HG03575 (cell line): Measurements from ENCODE around the gene SETX.

Experiments used
- ATAC-seq: cut with Tn5 transposase; IDR thresholded peaks from one replicate; pipeline ENCODE4 v1.9.1; 2021; ENCODE audit not compliant: unreplicated experiment, insufficient number of reproducible peaks, low FRiP score; ENCODE audit errors: extremely low read depth

SETX gene

DNA sequence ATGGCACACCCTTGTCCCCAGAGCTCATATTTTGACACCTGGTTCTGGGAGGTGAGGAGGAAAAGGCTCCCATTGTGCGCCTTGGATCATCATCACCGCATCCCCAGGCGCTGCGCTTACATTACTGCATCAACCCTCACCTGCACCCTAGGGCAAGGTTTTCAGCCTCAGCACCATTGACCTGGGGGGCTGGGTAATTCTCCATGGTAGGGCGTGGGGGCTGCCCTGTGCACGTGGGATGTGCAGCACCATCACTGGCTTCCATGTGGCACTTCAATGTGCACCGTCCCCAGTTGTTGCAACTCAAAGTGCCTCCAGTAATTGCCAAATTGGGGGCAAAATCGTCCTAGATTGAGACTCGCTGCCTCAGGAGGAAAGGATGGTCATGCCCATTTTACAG, 109.3 kb downstream of the SETX start:
- no peak for ATAC-seq

DNA sequence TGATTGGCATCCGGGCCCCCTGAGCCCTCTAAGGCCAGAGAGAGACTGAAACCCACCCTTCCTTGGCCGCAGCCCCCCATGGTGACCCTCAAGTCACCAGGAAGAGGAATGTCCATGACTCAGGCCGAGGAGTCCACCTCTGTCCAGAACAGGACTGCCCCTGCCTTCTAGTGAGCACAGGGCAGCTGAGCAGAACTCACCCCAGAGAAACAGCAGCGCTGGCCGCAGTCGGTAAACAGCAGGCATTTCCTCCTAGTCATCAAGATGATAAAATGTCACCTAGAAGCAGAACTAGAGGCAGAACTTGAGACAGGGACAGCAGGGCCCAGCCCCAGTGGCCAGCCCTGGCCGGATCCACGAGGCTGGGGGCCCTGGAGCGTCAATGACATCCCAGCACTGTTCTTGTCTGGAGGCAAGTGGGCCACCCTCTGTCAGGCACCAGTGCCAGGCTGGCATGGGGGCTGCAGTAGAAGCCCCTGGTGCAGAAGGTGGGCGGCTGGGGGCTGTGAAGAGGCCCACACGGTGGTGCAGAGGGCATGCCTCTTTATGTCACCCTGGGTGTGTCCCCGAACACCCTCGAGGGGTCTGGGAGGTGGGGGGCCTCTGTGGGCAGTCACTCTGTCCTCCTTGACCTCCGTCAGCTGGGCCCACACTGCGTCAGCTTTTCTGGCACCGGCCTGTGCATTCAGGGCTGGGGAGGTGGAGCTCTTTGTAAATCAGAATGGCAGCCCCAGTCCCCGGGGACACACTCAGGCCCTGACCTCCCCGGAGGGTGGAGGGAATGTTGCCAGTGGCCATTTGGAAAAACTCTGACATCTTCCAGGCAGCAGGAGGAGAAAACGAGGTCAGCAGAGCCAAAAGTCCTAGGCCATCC, 110.0 kb downstream of the SETX start:
- no peak for ATAC-seq

DNA sequence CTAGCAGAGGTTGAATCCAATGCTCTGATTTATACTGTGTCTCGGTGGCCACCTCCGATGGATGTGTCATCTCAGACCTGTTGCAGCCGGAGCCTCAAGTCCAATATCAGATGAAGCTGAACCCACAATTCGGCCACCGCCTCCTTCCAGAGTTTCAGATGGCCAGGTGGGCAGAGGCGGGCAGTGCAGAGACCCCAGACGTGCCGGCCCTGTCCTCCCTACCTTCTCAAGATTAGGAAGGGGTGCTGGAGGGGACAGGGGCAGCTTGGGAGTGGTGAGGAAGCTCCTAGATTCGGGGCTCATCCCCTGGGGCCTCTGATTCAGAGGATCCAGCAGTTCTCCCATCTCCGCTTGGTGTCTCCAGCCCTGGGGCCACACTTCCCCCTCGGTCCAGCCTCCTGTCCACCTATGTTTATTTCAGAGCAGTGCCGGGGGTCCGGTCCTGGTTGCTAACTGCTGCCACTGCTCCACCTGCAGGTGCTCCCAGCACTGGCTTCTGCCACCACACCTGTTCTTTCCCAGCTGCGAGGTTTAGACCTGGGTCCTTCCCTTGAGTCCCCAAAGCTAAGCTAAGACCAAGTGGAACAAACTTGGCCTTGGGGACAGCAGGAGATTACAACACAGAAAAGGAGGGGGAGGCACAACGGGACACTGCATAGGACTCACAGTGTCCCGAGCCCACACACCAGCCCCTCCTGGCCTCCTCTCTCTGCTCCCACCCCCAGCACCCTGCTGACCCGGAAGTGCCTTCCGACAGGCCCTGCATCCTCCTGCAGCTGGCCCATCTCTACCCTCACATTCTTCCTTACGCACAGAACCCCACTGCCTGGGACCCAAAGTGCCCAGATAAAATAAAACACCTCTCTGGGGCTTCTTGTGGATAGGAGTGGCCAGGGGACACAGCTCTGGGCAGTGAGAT, 111.4 kb downstream of the SETX start:
- no peak for ATAC-seq

DNA sequence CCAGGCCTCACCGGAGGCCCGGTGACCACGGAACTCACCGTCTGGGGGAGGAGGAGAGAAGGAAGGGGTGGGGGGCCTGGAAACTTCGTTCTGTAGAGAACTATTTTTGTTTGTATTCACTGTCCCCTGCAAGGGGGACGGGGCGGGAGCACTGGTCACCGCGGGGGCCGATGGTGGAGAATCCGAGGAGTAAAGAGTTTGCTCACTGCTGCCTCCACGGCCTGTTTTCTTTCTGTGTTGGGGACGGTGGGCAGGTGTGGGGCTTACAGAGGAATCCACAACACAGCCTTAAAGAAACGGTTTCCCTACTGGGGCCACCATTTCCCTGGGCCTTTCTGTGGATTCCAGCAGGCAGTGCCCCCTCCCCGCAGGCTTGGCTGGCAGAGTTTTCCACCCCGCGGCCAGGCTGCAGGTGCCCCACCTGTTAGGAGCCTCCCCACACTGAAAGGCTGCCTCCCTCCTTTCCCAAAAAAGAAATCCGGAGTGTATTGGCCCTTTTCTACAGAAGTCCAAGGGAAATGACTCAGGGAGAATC, 112.1 kb downstream of the SETX start:
- ATAC-seq = no peak

DNA sequence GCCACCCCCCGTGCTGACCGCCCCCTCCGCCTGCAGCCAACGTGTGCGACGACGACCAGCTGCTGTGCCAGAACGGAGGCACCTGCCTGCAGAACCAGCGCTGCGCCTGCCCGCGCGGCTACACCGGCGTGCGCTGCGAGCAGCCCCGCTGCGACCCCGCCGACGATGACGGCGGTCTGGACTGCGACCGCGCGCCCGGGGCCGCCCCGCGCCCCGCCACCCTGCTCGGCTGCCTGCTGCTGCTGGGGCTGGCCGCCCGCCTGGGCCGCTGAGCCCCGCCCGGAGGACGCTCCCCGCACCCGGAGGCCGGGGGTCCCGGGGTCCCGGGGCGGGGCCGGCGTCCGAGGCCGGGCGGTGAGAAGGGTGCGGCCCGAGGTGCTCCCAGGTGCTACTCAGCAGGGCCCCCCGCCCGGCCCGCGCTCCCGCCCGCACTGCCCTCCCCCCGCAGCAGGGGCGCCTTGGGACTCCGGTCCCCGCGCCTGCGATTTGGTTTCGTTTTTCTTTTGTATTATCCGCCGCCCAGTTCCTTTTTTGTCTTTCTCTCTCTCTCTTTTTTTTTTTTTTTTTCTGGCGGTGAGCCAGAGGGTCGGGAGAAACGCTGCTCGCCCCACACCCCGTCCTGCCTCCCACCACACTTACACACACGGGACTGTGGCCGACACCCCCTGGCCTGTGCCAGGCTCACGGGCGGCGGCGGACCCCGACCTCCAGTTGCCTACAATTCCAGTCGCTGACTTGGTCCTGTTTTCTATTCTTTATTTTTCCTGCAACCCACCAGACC, 112.8 kb downstream of the SETX start:
- no peak for ATAC-seq

DNA sequence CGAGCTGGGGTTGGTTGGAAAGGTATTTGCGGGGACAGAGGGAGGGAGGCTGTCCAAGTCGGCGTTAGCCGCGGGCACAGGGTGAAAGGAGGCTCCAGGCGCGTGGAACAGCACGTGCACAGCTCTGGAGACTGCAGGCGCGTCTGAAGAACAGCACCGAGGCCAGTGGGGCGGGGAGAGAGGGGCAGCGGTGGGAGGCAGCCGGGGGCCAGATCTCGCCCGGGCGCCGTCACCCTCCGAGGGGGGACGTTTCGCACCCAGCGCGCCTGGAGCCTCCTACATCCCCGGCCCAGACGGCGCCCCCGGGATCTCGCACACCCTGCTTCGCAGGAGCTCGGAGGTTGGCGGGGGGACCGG, 113.3 kb downstream of the SETX start:
- ATAC-seq = no peak

DNA sequence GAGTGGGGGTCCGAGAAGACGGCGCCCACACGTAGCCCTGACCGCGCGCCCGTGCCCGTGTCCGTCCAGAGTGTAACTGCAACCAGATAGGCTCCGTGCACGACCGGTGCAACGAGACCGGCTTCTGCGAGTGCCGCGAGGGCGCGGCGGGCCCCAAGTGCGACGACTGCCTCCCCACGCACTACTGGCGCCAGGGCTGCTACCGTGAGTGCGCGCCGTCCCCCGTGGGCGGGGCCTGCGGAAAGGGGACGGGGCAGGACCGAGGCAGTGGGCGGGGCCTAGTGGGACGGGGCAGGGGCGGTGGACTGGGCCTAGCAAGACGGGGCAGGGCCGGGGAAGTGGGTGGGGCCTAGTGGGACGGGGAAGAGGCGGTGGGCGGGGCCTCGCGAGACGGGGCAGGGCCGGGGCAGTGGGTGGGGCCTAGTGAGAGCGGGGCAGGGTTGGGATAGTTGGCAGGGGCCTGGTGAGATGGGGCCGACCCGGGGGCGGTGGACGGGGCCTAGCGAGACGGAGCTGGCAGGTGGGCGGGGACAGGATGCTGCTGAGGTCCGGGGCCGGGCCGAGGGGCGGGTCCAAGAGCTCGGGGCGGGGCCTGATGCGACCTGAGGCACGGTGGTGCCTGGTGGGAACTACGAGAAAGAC, 113.8 kb downstream of the SETX start:
- ATAC-seq = no peak

DNA sequence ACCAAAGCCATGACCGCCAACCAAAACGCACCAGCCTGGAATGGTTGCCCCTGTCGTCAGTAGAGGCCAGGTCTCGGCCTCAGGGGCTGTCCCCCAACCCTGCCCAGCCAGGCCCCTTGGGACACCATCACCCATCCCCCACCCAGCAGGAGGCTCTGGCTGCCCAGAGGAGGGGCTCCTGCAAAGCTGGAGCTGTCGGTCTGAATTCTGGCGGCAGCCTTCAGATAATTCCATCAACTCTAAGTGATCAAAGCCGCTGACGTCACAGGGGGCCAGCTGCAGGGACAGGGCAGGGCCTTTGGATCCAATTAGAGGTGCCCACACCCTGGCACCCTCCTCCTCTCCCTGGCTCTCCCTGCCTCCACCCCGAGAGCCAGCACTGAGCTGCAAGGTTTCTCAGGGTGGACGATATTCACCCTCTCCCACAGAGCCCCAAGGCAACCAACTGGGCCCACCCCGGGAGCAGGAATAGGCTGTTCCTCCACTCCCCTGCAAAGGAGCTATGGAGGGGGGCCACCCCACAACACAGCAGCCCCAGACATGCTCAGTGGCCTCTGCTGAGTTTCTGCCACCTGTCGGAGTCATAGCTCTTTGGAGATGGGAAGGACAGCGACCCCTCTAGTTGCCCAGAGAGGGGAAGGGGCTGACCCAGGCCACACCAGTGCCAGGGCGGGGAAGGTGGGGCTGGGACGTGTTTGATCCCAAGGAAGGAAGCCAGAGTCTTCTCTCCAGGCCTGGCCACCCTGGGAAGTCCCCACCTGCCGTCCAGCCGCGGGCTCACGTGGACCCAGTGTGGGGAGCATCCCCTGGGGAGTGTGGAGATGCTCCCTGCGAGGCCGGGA, 114.6 kb downstream of the SETX start:
- ATAC-seq = no peak

DNA sequence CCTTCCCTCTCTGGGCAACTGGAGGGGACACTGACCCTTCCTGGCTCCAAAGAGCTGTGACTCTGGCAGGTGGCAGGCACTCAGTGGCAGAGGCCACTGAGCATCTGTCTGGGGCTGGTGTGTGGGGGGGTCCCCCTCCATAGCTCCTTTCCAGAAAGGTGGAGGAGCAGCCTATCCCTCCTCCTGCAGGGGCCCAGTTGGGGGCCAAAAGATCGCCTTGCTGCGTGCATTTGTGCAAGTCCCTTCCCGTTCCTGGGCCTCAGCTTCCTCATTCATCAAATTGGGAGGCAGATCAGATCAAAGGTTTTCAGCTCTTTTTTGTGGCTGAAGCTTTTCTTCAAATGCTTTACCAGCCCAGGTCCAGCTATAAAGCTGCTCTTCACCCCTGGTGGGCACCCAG, 115.3 kb downstream of the SETX start:
- no peak for ATAC-seq

DNA sequence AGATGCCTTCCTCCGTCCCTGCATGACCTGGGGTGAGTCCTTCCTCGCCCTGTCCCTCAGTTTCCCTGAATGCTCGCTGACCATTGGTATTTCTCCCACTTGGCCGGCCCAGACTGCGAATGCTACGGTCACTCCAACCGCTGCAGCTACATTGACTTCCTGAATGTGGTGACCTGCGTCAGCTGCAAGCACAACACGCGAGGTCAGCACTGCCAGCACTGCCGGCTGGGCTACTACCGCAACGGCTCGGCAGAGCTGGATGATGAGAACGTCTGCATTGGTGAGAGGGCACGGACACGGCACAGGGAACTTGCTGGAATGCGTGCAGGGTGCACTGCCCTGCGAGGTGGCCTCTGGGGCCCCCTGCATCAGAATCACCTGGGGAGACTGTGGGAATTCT, 115.8 kb downstream of the SETX start:
- no peak for ATAC-seq

DNA sequence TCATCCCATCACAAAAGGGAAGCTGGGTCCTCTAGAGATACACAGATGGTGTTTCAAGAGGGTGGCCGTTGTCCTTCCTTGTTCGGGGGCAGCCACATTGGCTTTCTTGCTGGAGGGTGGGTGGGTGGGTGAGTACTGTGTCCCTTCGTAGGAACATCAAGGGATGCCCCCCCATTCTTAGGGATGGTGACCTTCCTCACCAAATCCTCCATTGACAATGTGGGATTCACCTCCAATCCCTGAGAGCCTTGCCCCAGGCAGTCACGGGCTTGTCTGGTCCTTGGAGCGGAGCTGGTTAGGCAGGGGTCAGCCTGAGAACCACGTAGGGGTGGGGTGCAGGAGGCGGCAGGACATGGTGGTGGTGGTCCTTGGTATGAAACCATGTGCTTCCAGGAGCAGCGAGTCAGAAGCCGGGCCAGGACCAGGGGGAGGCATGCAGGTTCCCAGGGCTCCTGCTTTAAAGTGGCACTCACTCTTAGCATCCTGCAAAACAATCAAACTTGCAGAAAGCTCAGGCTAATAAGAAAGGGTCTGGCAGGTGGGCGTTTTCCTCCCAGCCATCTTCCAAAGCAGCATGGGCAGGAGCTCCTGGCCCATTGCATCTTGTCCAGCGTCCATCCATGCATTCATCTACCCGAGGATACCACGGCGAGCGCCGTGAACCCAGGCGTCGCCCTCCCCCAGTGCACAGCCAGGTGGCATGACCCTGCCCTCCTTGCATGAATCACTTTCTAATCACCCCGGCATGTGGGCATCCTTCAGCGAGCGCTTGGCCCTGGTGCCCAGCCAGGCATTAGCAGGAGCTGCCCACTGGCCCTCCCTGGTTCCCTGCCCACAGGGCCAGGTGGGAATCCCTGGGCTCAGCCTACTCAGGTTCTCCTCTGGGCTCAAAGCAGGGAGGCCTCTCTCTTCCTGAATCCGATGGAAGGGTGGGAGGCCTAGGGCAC, 116.5 kb downstream of the SETX start:
- no peak for ATAC-seq

DNA sequence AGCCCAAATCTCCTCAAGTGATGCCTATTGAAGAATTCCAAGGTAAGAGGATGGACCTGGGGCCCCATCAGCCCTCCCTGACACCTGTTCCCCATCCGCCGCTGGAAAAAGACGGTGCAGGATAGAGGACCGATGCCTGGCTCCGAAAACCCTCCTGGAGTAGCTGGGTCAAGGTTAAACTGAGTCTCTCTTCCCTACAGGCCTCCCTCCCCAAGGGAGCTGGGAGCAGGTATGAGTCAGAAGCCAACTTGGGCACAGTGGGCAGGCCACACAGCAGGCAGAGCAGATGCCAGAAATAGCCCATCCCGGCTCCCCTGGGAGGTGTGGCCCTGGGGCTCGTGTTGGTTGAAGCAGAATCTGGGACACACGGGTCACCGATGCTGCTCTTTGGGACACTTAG, 117.3 kb downstream of the SETX start:
- ATAC-seq = no peak

DNA sequence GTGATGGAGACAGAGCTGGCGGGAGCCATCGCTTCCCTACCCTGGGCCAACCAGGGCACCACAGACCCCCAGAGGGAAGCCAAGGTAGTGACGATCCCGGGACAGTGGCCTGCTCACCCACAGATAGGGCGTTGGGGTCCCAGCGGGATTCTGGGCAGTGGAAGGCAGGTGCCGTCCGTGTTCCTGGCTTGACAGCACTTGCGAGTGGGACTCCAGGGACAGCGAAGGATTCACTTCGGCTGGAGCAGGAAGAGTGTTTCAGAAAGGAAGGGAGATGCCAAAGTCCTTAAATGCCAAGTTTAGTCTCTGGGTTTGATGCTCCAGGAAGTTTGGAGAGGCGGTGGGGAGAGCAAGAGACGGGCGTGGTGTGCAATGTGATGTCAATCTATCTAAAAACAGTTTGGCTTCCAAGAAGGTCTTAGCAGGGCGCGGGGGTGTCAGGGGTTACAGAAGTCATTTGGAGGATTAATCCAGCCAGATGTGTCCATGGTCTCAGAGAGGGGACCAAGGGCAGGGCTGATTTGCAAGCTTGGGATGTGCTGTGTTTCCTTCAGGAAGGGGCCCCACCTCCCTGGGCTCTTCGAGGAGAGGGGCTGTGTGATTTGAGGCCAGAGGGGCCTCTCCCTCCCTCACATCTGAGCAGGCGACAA, 118.0 kb downstream of the SETX start:
- ATAC-seq = no peak

DNA sequence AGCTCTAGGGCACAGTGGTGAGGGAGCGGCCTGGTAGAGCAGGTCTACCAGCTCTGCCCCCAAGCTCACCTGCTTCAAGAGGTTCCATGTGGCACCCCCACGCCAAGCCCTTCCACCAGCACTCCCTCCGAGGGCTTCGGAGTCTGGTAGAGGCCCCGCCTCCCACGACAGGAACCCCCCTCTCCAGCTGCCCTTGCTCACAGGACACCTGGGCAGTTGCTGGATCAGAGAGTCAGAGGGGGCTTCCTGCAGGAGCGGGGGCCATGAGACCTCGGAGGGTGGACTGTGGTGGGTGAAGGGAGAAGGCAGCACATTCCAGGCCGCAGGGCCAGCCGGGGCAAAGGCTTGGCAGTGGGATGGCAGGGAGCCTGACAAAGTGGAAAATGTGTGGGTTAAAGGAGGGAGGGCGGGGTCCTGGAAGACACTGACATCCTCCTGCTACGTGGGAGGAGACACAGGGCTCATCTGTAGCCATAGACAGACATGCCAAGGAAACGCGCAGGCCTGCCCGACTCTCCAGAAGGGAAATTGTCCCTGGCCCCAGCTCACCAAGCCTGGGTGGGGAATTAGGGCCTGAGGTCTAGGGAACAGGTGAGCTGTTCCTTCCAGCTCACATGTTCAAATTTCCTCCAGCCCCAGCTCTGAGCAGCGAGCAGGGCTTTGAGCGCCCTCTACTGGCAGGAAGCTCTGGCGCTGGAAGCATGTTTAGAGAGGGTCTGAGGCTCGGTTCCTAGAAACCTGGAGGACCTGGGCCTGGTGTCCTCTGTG, 118.7 kb downstream of the SETX start:
- no peak for ATAC-seq

DNA sequence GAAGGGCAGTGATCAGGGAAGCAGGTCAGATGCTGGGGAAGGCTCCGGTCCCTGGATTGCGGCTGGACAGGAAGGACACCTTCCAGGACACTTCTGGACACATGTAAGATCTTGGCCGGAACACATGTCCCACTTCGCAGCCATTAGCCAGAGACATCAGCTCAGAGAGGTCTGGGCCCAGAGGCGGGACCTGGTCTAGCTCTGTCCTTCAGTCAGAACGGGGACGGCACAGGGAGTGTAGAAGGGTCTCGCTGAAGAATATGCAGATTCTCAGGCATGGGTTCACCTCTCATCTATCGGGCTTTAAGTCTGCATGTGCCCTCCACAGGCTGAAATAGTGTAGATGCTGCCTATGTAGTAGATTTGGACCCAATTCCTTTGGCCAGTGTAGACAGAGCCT, 119.7 kb downstream of the SETX start:
- no peak for ATAC-seq

DNA sequence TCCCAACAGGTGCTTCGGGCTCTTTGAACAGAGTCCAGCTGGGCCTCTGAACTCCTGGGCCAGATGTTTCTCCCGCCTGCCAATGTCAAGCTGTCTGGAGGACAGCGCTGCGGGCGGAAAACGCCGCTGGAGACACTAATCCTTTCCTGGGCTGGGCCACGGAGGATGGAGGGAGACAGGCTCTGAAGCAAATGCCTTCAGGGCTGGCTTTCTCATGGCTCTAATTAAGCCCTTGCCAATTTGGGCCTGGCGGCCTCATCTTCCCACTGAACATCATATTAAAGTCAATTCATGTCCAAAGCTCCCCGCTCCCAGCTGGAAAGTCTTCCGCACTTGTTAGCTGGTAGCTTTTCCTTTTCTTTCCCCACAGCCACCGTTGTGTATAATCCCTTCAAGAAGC, 120.3 kb downstream of the SETX start:
- ATAC-seq = no peak
